SU-DHL-6 (cell line): ENCODE measurements around the gene ATP6V0A1.

Experiments
- H2AFZ ChIP-seq: fragments of 200-600 bp; sonication (generic); 2 replicates; pipeline ENCODE4 v1.6.1; 2014; ENCODE audit warnings: low read depth, mild to moderate bottlenecking, moderate library complexity, mixed read lengths, antibody characterized with exemption, low read length; ENCODE audit not compliant: severe bottlenecking
- H3F3A ChIP-seq: fragments of 200-600 bp; shearing (Covaris generic); 2 replicates; pipeline ENCODE4 v1.6.0; 2016; ENCODE audit warnings: antibody characterized with exemption, mild to moderate bottlenecking; ENCODE audit not compliant: insufficient read depth
- H3K27ac ChIP-seq: fragments of 200-600 bp; sonication (generic); 2 replicates; pipeline ENCODE4 v1.5.1; 2016; ENCODE audit warnings: low read depth, mild to moderate bottlenecking, low read length, moderate library complexity, mixed read lengths
- H3K27me3 ChIP-seq: fragments of 200-600 bp; sonication (generic), shearing (Covaris generic); 2 replicates; pipeline ENCODE4 v1.6.0; 2014; ENCODE audit warnings: mild to moderate bottlenecking, low read length
- H3K36me3 ChIP-seq: fragments of 200-600 bp; sonication (generic); 2 replicates; pipeline ENCODE4 v1.6.1; 2014; ENCODE audit warnings: mild to moderate bottlenecking, low read length, mixed read lengths
- H3K4me2 ChIP-seq: fragments of 300-600, 200-600 bp; shearing (Covaris generic), sonication (generic); 2 replicates; pipeline ENCODE4 v1.6.0; 2014; ENCODE audit warnings: low read length, low read depth, mild to moderate bottlenecking; ENCODE audit not compliant: poor library complexity, severe bottlenecking
- H3K4me3 ChIP-seq: fragments of 200-600 bp; sonication (generic); 2 replicates; pipeline ENCODE4 v1.5.1; 2014; ENCODE audit warnings: antibody characterized with exemption, low read length, mild to moderate bottlenecking, mixed read lengths; ENCODE audit not compliant: insufficient read depth, poor library complexity, severe bottlenecking
- H3K79me2 ChIP-seq: fragments of 200-600 bp; sonication (generic); 2 replicates; pipeline ENCODE4 v1.6.1; 2014; ENCODE audit warnings: mild to moderate bottlenecking, low read length, moderate library complexity; ENCODE audit not compliant: insufficient read depth
- H3K9ac ChIP-seq: fragments of 200-600 bp; sonication (generic); 2 replicates; pipeline ENCODE4 v1.7.0; 2014; ENCODE audit warnings: mild to moderate bottlenecking, low read length
- H3K9me2 ChIP-seq: fragments of 200-600 bp; sonication (generic); replicated peaks from 2 replicates; pipeline ENCODE4 v1.6.1; 2014; ENCODE audit warnings: low read length; ENCODE audit not compliant: insufficient read depth
- H3K9me3 ChIP-seq: fragments of 200-600 bp; sonication (generic); 2 replicates; pipeline ENCODE4 v1.6.1; 2014; ENCODE audit warnings: low read length, mixed read lengths; ENCODE audit not compliant: insufficient read depth
- H4K20me1 ChIP-seq: fragments of 200-600 bp; sonication (generic); 2 replicates; pipeline ENCODE4 v1.6.1; 2014; ENCODE audit warnings: low read depth, mild to moderate bottlenecking, antibody characterized with exemption, low read length, moderate library complexity, mixed read lengths
- EZH2phosphoT487 ChIP-seq: fragments of 200-600 bp; sonication (generic), shearing (Covaris generic); conservative IDR thresholded peaks from 2 replicates; pipeline ENCODE4 v1.6.1; 2018; ENCODE audit warnings: mild to moderate bottlenecking, antibody characterized with exemption, low read length, moderate library complexity, mixed read lengths
- TF ChIP-seq, protein P1 (sequence below): fragments of 200-600 bp; sonication (generic); IDR thresholded peaks from one replicate; pipeline ENCODE4 v1.5.1; 2017; ENCODE audit warnings: antibody characterized with exemption, mild to moderate bottlenecking, low read length, moderate library complexity; ENCODE audit not compliant: insufficient read depth, poor library complexity, severe bottlenecking

The ATP6V0A1 gene

DNA sequence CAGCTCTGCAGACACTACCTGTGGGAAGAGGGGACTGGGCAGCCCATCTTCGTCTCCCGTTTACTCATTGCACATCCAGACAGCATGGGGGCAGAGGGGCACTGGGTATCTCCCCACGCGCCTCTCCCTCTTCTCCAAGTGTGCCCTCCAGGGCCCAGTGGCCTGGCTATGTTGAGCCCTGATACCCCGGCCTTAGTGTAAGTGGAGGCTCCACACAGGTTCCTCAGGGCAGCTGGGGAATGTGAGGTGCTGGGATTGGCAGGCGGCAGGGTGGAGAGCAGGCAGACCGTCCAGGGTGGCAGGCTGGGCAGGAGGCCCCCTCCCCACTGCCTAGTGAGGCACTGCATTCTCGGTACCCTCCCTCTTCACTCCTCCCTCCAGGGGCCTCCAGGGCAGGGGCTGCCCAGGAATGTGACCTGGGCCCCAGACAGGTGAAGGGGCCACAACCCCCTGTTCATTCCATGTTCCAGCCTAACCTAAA lies 64.2 kb downstream of the ATP6V0A1 start:
- Histone ChIP-seq H2AFZ (no peak overlapping the region), H3K36me3 (no peaks in the 10 kb centered on the region), H3K4me2 (no peak overlapping the region), H4K20me1 (no peaks in the 10 kb centered on the region), H3K27me3 (no peaks in the 10 kb centered on the region), H3K9ac (no peak overlapping the region), H3K27ac (no peak overlapping the region), H3K9me3 (no peaks in the 10 kb centered on the region), H3K79me2 (no peaks in the 10 kb centered on the region), H3K9me2 (no peaks in the 10 kb centered on the region), H3K4me3 (no peak overlapping the region), H3F3A (no peaks in the 10 kb centered on the region)
- TF ChIP-seq EZH2phosphoT487, result no peak
- TF ChIP-seq, protein P1, sequence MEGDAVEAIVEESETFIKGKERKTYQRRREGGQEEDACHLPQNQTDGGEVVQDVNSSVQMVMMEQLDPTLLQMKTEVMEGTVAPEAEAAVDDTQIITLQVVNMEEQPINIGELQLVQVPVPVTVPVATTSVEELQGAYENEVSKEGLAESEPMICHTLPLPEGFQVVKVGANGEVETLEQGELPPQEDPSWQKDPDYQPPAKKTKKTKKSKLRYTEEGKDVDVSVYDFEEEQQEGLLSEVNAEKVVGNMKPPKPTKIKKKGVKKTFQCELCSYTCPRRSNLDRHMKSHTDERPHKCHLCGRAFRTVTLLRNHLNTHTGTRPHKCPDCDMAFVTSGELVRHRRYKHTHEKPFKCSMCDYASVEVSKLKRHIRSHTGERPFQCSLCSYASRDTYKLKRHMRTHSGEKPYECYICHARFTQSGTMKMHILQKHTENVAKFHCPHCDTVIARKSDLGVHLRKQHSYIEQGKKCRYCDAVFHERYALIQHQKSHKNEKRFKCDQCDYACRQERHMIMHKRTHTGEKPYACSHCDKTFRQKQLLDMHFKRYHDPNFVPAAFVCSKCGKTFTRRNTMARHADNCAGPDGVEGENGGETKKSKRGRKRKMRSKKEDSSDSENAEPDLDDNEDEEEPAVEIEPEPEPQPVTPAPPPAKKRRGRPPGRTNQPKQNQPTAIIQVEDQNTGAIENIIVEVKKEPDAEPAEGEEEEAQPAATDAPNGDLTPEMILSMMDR, result no peak

DNA sequence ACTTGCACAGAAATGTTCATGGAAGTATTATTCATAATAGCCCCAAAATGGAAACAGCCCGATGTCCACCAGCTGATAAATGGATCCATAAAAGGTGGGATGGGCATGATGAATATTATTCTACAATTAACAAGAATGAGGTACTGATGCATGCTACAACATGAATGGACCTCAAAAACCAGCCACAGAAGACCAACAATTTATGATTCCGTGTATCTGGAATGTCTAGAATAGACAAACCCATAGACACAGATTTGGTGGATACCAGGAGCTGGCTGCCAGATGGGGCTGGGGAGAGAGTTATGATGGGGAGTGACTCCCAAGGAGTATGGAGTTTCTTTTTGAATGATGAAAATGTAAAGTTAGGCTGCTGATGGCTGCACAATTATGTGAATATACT lies 66.5 kb downstream of the ATP6V0A1 start:
- Histone ChIP-seq H3K9me3 (no peaks in the 10 kb centered on the region), H3K79me2 (no peaks in the 10 kb centered on the region), H3K27ac (no peak overlapping the region), H3K4me2 (no peak overlapping the region), H3K9me2 (no peaks in the 10 kb centered on the region), H2AFZ (no peak overlapping the region), H3K27me3 (no peaks in the 10 kb centered on the region), H3F3A (peaks cover 3% of the 10 kb centered on the region; the same call in 1 of the 2 replicates), H3K9ac (no peak overlapping the region), H4K20me1 (no peaks in the 10 kb centered on the region), H3K4me3 (no peak overlapping the region), H3K36me3 (no peaks in the 10 kb centered on the region)
- TF ChIP-seq, protein P1, result no peak

DNA sequence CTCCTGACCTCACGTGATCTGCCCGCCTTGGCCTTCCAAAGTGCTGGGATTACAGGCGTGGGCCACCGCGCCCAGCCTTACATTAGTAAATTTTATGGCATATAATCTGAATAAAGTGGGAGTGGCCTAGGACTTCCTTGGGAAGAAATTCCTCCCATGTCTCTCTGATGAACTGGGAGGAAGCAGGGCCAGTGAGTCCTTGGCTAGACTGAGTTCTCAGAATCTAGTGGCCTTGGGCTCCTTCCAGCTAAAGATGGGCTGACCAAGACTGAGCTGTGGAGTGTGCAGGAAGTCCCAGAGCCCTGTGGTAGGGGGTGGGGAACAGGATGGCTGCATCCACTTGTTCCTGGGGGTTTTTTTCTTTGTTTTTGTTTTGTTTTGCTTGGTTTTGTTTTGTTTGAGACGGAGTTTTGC lies 67.4 kb downstream of the ATP6V0A1 start:
- H3K9me3 ChIP-seq, result no peaks in the 10 kb centered on the region
- no peak overlapping the region for H3K9ac ChIP-seq
- H3K36me3 ChIP-seq, result no peaks in the 10 kb centered on the region
- H2AFZ ChIP-seq, result no peak overlapping the region
- no peak overlapping the region for H3K27ac ChIP-seq
- no peak overlapping the region for H3K4me2 ChIP-seq
- H4K20me1 ChIP-seq, result no peaks in the 10 kb centered on the region
- TF ChIP-seq, protein P1, result no peak
- TF ChIP-seq EZH2phosphoT487, result no peak
- H3K79me2 ChIP-seq, result no peaks in the 10 kb centered on the region
- H3K27me3 ChIP-seq, result no peaks in the 10 kb centered on the region
- peaks cover 11% of the 10 kb centered on the region for H3F3A ChIP-seq
- H3K9me2 ChIP-seq, result no peaks in the 10 kb centered on the region
- H3K4me3 ChIP-seq, result no peak overlapping the region

DNA sequence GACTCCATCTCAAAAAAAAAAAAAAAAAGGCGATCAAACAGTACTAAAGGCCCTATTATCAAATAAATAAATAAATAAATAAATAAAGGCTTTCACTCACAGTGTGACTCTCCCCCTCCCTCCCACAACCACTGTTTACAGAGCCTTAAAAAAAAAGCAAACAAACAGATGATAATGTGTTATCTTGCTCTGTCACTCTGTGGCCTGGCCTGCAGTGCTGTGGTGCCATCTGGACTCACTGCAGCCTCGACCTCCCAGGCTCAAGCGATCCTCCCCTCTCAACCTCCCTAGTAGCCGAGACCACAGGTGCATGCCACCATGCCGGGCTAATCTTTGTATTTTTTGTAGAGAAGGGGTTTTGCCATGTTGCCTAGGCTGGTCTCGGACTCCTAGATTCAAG lies 69.3 kb downstream of the ATP6V0A1 start:
- no peak overlapping the region for H3K27ac ChIP-seq
- no peaks in the 10 kb centered on the region for H3K27me3 ChIP-seq

More for the DNA sequence above, 69.3 kb downstream of the ATP6V0A1 start:
- Histone ChIP-seq H3K9me3 (no peaks in the 10 kb centered on the region), H4K20me1 (no peaks in the 10 kb centered on the region), H3K9me2 (no peaks in the 10 kb centered on the region), H3K36me3 (no peaks in the 10 kb centered on the region), H3F3A (peaks cover 20% of the 10 kb centered on the region), H3K79me2 (no peaks in the 10 kb centered on the region), H3K4me3 (no peak overlapping the region), H2AFZ (no peak overlapping the region), H3K4me2 (no peak overlapping the region), H3K9ac (no peak overlapping the region)
- TF ChIP-seq, protein P1, result no peak
- TF ChIP-seq EZH2phosphoT487, result no peak
